HUES48 (cell line): Measurements from ENCODE around the gene RBM33.

Experiments
- H3K27ac ChIP-seq: one replicate; pipeline ENCODE4 v1.7.0; 2013; ENCODE audit warnings: low read depth, low read length, inconsistent platforms
- H3K27me3 ChIP-seq: 2 replicates; pipeline ENCODE4 v1.6.1; 2013; ENCODE audit warnings: mild to moderate bottlenecking, low read length; ENCODE audit not compliant: control insufficient read depth, insufficient read depth
- H3K36me3 ChIP-seq: 2 replicates; pipeline ENCODE4 v1.6.1; 2013; ENCODE audit warnings: low read length; ENCODE audit not compliant: control insufficient read depth, insufficient read depth
- H3K4me1 ChIP-seq: 2 replicates; pipeline ENCODE4 v1.6.1; 2013; ENCODE audit warnings: mild to moderate bottlenecking, low read length; ENCODE audit not compliant: control insufficient read depth, insufficient read depth
- H3K4me3 ChIP-seq: 2 replicates; pipeline ENCODE4 v1.5.1; 2013; ENCODE audit warnings: mild to moderate bottlenecking, low read depth, low read length
- H3K9ac ChIP-seq: 2 replicates; pipeline ENCODE4 v1.6.1; 2013; ENCODE audit warnings: mild to moderate bottlenecking, low read depth, low read length, moderate library complexity
- H3K9me3 ChIP-seq: 2 replicates; pipeline ENCODE4 v1.6.1; 2013; ENCODE audit warnings: low read length; ENCODE audit not compliant: control insufficient read depth, insufficient read depth

The RBM33 gene

DNA sequence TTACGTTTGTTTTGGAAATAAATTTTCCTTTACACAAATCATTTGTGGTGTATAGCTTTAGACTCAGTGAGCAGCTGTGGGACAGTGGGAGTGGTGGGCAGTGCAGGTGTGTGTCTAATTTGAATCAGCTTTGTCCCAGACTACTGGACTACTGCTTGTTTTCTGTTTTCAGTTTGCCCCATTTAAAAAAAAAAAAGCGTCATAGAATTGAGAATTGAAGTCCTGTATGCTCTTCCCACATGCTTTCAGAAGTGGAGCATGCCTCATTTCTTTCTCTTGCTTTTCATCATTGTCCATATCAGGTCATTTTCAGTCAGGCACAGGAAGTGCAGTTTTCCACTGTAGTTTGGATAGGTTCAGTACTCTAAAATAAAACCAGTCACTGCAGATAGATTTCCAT is 101.7 kb downstream of the RBM33 start:
- H3K4me1 ChIP-seq: peaks cover 6% of the 10 kb centered on the region; the same call in 1 of the 2 replicates
- no peaks in the 10 kb centered on the region for H3K9me3 ChIP-seq
- H3K27ac ChIP-seq: no peak overlapping the region
- peaks cover 50% of the 10 kb centered on the region for H3K36me3 ChIP-seq
- H3K9ac ChIP-seq: no peak overlapping the region
- H3K27me3 ChIP-seq: no peaks in the 10 kb centered on the region
- H3K4me3 ChIP-seq: no peak overlapping the region

- Histone ChIP-seq H3K9me3 (no peaks in the 10 kb centered on the region), H3K4me3 (no peak overlapping the region), H3K9ac (no peak overlapping the region), H3K4me1 (peaks cover 6% of the 10 kb centered on the region; the same call in 1 of the 2 replicates), H3K27ac (no peak overlapping the region), H3K36me3 (peaks cover 40% of the 10 kb centered on the region), H3K27me3 (no peaks in the 10 kb centered on the region)
These were observed 102.7 kb downstream of the RBM33 start for GRCh38 chr7:155747209-155747608.

DNA sequence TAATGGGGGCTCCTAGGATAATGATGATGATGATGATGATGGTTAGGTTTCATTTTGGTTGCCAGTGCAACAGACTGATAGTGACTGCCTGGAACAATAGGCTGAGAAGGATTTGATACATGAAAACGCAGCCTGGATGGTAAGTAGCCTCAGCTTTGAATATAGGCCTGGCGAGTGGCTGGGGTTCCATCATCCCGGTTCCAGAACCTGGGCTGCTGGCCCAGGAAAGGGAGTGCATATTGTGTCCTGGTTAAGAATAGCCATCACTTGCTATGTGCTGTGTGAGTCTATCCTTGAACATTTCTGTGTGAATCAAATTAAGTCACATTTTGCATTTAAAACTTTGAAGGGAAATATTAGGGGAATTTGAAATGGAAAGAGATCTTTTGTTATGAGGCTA is 105.1 kb downstream of the RBM33 start:
- Histone ChIP-seq H3K9ac (no peak overlapping the region), H3K9me3 (no peaks in the 10 kb centered on the region), H3K27me3 (no peaks in the 10 kb centered on the region), H3K4me1 (peaks cover 6% of the 10 kb centered on the region; the same call in 1 of the 2 replicates), H3K4me3 (no peak overlapping the region), H3K27ac (no peak overlapping the region), H3K36me3 (peaks cover 26% of the 10 kb centered on the region)

- Histone ChIP-seq H3K36me3 (peaks cover 17% of the 10 kb centered on the region), H3K9me3 (no peaks in the 10 kb centered on the region), H3K4me1 (peaks cover 6% of the 10 kb centered on the region; the same call in 1 of the 2 replicates), H3K4me3 (no peak overlapping the region), H3K27ac (no peak overlapping the region), H3K9ac (no peak overlapping the region), H3K27me3 (no peaks in the 10 kb centered on the region)
These were observed 106.0 kb downstream of the RBM33 start for GRCh38 chr7:155750255-155751125.

DNA sequence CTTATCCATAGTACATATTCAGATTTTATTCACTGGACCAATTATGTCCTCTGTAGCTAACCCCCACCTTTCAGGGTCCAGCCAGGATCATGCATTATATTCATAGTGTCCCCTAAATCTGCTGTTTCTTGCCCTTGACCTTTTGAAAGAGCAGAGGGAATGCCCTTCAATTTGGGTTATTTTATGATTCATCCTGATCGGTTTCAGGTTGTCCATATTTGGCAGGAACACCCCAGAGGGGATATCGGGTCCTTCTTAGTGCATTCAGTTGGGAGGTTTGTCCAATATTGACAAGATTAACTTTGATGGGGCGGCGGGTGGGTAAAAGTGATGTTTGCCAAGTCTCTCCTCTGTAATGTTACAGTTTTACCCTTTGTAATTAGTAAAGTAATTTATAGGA is 106.9 kb downstream of the RBM33 start:
- Histone ChIP-seq H3K4me1 (peaks cover 6% of the 10 kb centered on the region; the same call in 1 of the 2 replicates), H3K9ac (no peak overlapping the region), H3K36me3 (peaks cover 8% of the 10 kb centered on the region), H3K27me3 (no peaks in the 10 kb centered on the region), H3K27ac (no peak overlapping the region), H3K9me3 (no peaks in the 10 kb centered on the region), H3K4me3 (no peak overlapping the region)

DNA sequence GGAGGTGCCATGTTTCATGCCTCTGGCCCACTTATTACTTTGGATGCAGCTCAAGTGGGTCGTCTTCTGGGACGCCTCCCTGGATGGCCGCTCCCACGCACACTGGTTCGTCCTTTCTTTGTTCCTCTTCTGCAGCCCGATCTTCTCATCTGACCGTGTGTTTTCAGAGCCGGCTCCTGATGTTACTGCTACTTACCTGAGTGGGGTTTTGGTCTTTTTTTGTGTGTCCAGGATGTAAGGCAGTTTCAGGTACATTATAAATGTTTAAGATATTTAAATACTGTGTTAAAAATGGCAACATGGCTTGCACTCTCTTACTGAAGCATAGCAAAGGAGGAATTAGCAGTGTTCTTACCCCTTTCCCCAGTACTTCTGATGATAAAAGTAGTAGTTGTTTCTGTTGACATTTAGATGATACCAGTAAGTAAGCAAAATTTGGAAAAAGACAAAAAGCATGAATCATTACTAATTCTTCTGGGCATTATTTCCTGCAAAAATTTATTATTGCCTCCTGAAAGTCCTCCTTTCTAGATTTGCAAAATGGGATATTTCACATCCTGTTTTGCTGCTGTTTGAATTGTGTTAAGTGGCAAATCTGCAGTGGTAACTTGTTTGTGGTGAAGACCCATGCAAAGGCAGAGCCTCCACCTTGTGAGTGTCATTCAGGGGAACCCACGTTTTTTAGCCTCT is 108.4 kb downstream of the RBM33 start:
- peaks cover 6% of the 10 kb centered on the region; the same call in 1 of the 2 replicates for H3K4me1 ChIP-seq
- no peak overlapping the region for H3K9ac ChIP-seq
- H3K27me3 ChIP-seq: no peaks in the 10 kb centered on the region
- no peak overlapping the region for H3K4me3 ChIP-seq
- no peaks in the 10 kb centered on the region for H3K9me3 ChIP-seq
- H3K36me3 ChIP-seq: no peaks in the 10 kb centered on the region
- no peak overlapping the region for H3K27ac ChIP-seq

- no peaks in the 10 kb centered on the region for H3K36me3 ChIP-seq
- peaks cover 2% of the 10 kb centered on the region for H3K4me1 ChIP-seq
- H3K27ac ChIP-seq: no peak overlapping the region
These were observed 109.0 kb downstream of the RBM33 start for GRCh38 chr7:155753446-155753965.

GRCh38 chr7:155754165-155754564 is 109.7 kb downstream of the RBM33 start:
- Histone ChIP-seq H3K9ac (no peak overlapping the region), H3K36me3 (no peaks in the 10 kb centered on the region), H3K27me3 (no peaks in the 10 kb centered on the region), H3K4me1 (no peaks in the 10 kb centered on the region; the same call in 1 of the 2 replicates), H3K4me3 (no peak overlapping the region), H3K9me3 (no peaks in the 10 kb centered on the region), H3K27ac (no peak overlapping the region)

More at GRCh38 chr7:155753446-155753965, 109.0 kb downstream of the RBM33 start:
- Histone ChIP-seq H3K4me3 (no peak overlapping the region), H3K27me3 (no peaks in the 10 kb centered on the region), H3K9ac (no peak overlapping the region), H3K9me3 (no peaks in the 10 kb centered on the region)

GRCh38 chr7:155755026-155755425 is 110.6 kb downstream of the RBM33 start:
- Histone ChIP-seq H3K4me3 (no peak overlapping the region), H3K27me3 (no peaks in the 10 kb centered on the region), H3K4me1 (no peaks in the 10 kb centered on the region; the same call in 1 of the 2 replicates), H3K9ac (no peak overlapping the region), H3K9me3 (no peaks in the 10 kb centered on the region), H3K36me3 (peaks cover 5% of the 10 kb centered on the region), H3K27ac (no peak overlapping the region)

- Histone ChIP-seq H3K36me3 (peaks cover 6% of the 10 kb centered on the region), H3K9ac (no peak overlapping the region), H3K4me1 (peaks cover 6% of the 10 kb centered on the region), H3K27me3 (no peaks in the 10 kb centered on the region), H3K9me3 (no peaks in the 10 kb centered on the region), H3K27ac (no peak overlapping the region), H3K4me3 (no peak overlapping the region)
These were observed 111.9 kb downstream of the RBM33 start for GRCh38 chr7:155756322-155756721.

DNA sequence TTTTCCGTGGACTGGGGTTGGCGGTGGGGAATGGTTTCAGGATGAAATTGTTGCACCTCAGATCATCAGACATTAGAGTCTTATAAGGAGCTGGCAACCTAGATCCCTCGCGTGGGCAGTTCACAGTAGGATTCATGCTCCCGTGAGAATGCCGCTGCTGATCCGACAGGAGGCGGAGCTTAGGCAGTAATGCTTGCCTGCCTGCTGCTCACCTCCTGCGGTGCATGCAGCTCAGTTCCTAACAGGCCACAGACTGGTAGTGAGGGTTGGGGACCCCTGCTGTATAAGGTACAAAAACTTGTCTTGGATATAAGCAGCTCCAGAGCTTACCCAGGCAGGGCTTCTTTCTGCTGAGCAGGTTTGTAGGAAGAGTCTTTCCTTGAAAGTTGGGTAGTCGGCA is 113.9 kb downstream of the RBM33 start:
- no peak overlapping the region for H3K9ac ChIP-seq
- H3K36me3 ChIP-seq: peaks cover 6% of the 10 kb centered on the region
- no peaks in the 10 kb centered on the region for H3K27me3 ChIP-seq
- no peaks in the 10 kb centered on the region for H3K9me3 ChIP-seq
- no peak overlapping the region for H3K27ac ChIP-seq
- H3K4me1 ChIP-seq: peaks cover 20% of the 10 kb centered on the region
- H3K4me3 ChIP-seq: no peak overlapping the region
